Tibial nerve (tissue), 3 donors: Measurements from ENCODE around the gene RCAN2.

Source experiments
- CTCF ChIP-seq, 5 experiments: fragments of 200-600 bp in 3 of 5; fragments of 450-650 bp in 2 of 5; sonication (generic) in 3 of 5; IDR thresholded peaks; one replicate each; pipeline ENCODE4 v1.5.1; 2016 to 2019; ENCODE audit warnings: antibody characterized with exemption in 5 of 5, mild to moderate bottlenecking in 3 of 5, moderate library complexity in 2 of 5
- POLR2A ChIP-seq, 2 donors: fragments of 450-650 bp; IDR thresholded peaks; one replicate each; pipeline ENCODE4 v1.6.1; 2017; ENCODE audit warnings: antibody characterized with exemption in 2 of 2, mild to moderate bottlenecking in 2 of 2, moderate library complexity in 2 of 2

GRCh38 chr6:46505693-46506512, 14.7 kb upstream of the RCAN2 start:
- no peak for TF ChIP-seq CTCF (IDR thresholded peaks at IDR 0.05)
- TF ChIP-seq POLR2A (IDR thresholded peaks at IDR 0.05) = no peak
